Activated B cell treated with CpG ODN at 0.5 μM for 24 hours (primary cell): ENCODE measurements around the gene GJB6. TPM values are rescaled to one million over a fixed set of nuclear protein-coding genes. Genes with fewer than 3 reads are reported as not detected.

Source experiments
- ATAC-seq: fragments of 200-7000 bp; cut with Tn5 transposase; one replicate; pipeline ENCODE4 v1.10.0; 2021; ENCODE audit warnings: low read depth, mild to moderate bottlenecking, moderate library complexity
- CTCF ChIA-PET: fragments of 350-600 bp; sonication (Branson Sonifier 250); formaldehyde crosslinking; loops from one replicate; lab custom pipeline; 2021; ENCODE audit warnings: antibody characterized with exemption; lab: Charles Lee
- POLR2A ChIA-PET: fragments of 350-600 bp; sonication (Branson Sonifier 250); formaldehyde crosslinking; loops from one replicate; lab custom pipeline; 2021; ENCODE audit warnings: antibody characterized with exemption; lab: Charles Lee
- DNase-seq: peaks from one replicate; pipeline ENCODE4 v3.0.0; 2022
- H3K27ac Mint-ChIP-seq: one replicate; pipeline ENCODE4 v1.8.0; 2020; ENCODE audit warnings: mixed read lengths
- H3K27me3 Mint-ChIP-seq: one replicate; pipeline ENCODE4 v1.8.0; 2021; ENCODE audit warnings: mixed read lengths
- H3K36me3 Mint-ChIP-seq: one replicate; pipeline ENCODE4 v1.8.0; 2021; ENCODE audit warnings: low read depth, mixed read lengths
- H3K4me1 Mint-ChIP-seq: one replicate; pipeline ENCODE4 v1.8.0; 2021; ENCODE audit warnings: mixed read lengths
- H3K4me3 Mint-ChIP-seq: one replicate; pipeline ENCODE4 v1.8.0; 2020; ENCODE audit warnings: mild to moderate bottlenecking, mixed read lengths
- H3K9me3 Mint-ChIP-seq: one replicate; pipeline ENCODE4 v1.8.0; 2020; ENCODE audit warnings: mixed read lengths
- CTCF ChIP-seq: fragments of 200-600 bp; IDR thresholded peaks from one replicate; pipeline ENCODE4 v1.8.0; 2022; ENCODE audit warnings: antibody characterized with exemption, mild to moderate bottlenecking
- intact Hi-C: fragments of 100-400 bp; cut with micrococcal nuclease; formaldehyde crosslinking; loops from one replicate; pipeline ENCODE4 v1.15.1; 2024
- total RNA-seq: library from RNA; stranded (reverse); gene quantifications from 2 replicates; pipeline ENCODE4 v1.2.3, GENCODE V29; 2022

The GJB6 gene
- total RNA-seq, 1 donor from 2014 or later = not detected

- Mint-ChIP-seq H3K9me3 (no peaks in the 10 kb centered on the region), H3K4me1 (peaks cover 20% of the 10 kb centered on the region), H3K27me3 (peaks cover 47% of the 10 kb centered on the region), H3K4me3 (no peak overlapping the region), H3K27ac (no peak overlapping the region), H3K36me3 (no peaks in the 10 kb centered on the region)
- ATAC-seq = no peak
- TF ChIP-seq CTCF = no peak
- ChIA-PET POLR2A (no interaction called here), CTCF (interaction anchor here (1.1 to 3.0 kb wide), 2 partner anchors 13 to 730 kb away, joined by 3 to 11 read pairs; no protein-coding TSS in a partner anchor)
- DNase-seq = no peak
- intact Hi-C loops = loop anchor here (2.0 to 10.0 kb wide), 4 partner anchors 13 to 633 kb away; partner anchors contain the start of gene IL17D
These were observed 36.3 kb downstream of the GJB6 start for GRCh38 chr13:20195801-20196200.

- intact Hi-C loops = loop anchor here (10.0 kb wide), 2 partner anchors 301 to 511 kb away; partner anchors contain the start of gene IL17D
- Mint-ChIP-seq H3K9me3 (no peaks in the 10 kb centered on the region), H3K36me3 (no peaks in the 10 kb centered on the region), H3K4me3 (peak overlapping the region; percentile 72), H3K27me3 (peaks cover 50% of the 10 kb centered on the region), H3K27ac (no peak overlapping the region), H3K4me1 (peaks cover 20% of the 10 kb centered on the region)
- POLR2A ChIA-PET = no interaction called here
- DNase-seq = no peak
- ATAC-seq = peak; percentile 46
- no peak for TF ChIP-seq CTCF
- CTCF ChIA-PET = no interaction called here
These were observed 38.0 kb downstream of the GJB6 start for GRCh38 chr13:20193907-20194631.

- Mint-ChIP-seq H3K36me3 (no peaks in the 10 kb centered on the region), H3K9me3 (no peaks in the 10 kb centered on the region), H3K4me3 (peak overlapping the region; percentile 72), H3K27me3 (peaks cover 50% of the 10 kb centered on the region), H3K27ac (no peak overlapping the region), H3K4me1 (peaks cover 20% of the 10 kb centered on the region)
- intact Hi-C loops = loop anchor here (10.0 kb wide), 2 partner anchors 301 to 511 kb away; partner anchors contain the start of gene IL17D
- POLR2A ChIA-PET = no interaction called here
- DNase-seq (no peak), ATAC-seq (peak; percentile 7)
- no peak for TF ChIP-seq CTCF
- CTCF ChIA-PET = no interaction called here
These were observed 38.8 kb downstream of the GJB6 start for GRCh38 chr13:20193162-20193906.

GRCh38 chr13:20192836-20193161 is 39.3 kb downstream of the GJB6 start, which contains the start of gene GJB2:
GJB2 (minus strand) TSS chr13:20192938; CDS start chr13:20189581, 3,357 bp downstream.
- ATAC-seq = no peak
- POLR2A ChIA-PET = no interaction called here
- peaks cover 20% of the 10 kb centered on the region for H3K4me1 Mint-ChIP-seq
- H3K36me3 Mint-ChIP-seq = no peaks in the 10 kb centered on the region
- CTCF ChIA-PET = no interaction called here
- H3K9me3 Mint-ChIP-seq = no peaks in the 10 kb centered on the region
- H3K27me3 Mint-ChIP-seq = peaks cover 50% of the 10 kb centered on the region
- no peak within 1 kb of the TSS for H3K27ac Mint-ChIP-seq
- no peak for DNase-seq
- TF ChIP-seq CTCF = no peak
- H3K4me3 Mint-ChIP-seq = peak within 1 kb of the TSS; percentile 72
- intact Hi-C loops = loop anchor here (10.0 kb wide), 2 partner anchors 302 to 512 kb away; partner anchors contain the start of gene IL17D
